Inferior parietal cortex (tissue), 1 donor: ENCODE data around the gene PLCH2.

Experiments
- DNase-seq: peaks from one replicate; pipeline ENCODE4 v3.0.0-alpha.2; 2016; ENCODE audit errors: extremely low spot score

The PLCH2 gene

DNA sequence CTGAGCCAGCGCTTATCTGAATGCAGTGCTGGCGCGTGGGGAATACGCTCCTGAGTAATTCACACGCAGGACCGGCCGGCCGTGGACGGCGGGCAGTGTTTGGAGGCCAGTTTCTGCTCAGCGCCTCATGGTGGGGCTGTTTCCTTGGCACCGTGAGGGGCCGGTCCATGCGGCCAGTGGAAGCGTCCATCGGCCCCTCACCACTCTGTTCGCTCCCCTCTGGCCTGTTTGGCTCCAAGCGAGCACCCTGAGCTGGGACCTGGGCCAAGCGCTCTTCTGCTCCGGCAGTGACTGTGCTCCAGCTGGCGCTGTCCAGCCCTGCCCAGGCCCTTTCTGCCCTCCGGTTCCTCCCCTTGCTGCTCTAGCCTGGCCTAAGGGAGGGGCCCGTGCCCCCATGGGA lies 16.3 kb upstream of the PLCH2 start:
- peak; percentile 73 for DNase-seq

- no peak for DNase-seq
Measured at GRCh38 chr1:2460203-2460602, 15.9 kb upstream of the PLCH2 start.

GRCh38 chr1:2460996-2461751 lies 14.9 kb upstream of the PLCH2 start:
- DNase-seq: no peak

- DNase-seq: no peak
Measured at GRCh38 chr1:2462819-2463218, 13.3 kb upstream of the PLCH2 start.

- no peak for DNase-seq
Measured at GRCh38 chr1:2463396-2463795, 12.7 kb upstream of the PLCH2 start.

DNA sequence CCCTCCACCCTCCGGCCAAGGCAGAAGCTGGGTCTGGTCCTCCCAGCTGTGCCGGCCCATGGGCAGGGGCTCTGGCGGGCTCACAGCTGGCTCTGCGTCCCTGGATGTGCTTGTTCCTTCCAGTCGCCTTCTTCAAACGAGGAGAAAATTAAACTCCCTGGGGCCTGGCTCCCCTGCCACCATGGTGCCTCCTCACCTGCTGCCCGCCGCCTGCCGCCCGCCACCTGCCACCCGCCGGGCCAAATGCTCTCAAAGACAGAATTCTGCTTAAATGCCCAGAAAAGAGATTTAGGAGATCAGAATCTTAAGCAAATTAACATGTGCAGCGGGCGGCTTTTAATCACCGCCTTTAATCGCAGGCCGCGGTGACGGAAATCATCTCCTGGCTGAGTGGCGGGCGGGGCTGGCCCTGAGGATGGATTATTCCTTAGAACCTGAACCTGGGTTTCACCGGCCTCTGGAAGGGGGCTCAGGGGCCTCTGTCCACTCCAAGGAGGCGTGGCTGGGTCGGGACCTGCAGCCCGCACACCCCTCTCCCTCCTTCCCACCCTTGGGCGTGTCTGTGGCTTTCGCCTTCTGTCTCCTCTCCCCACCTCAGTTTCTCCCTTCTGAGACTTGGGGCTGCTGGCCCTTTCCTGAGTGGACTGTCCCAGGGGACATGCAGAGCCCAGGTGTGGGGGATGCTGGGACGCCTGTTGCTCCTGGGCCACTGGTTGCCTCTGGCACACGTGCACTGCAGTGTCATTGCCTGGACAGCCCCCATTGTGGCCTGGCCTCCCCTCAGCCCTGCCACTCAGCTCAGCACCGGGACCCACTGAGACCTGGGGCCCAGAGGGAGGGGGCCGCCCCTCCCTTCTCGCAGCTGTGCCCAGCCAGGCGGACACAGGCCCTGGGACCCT lies 10.5 kb upstream of the PLCH2 start:
- DNase-seq: no peak

GRCh38 chr1:2466270-2466665 lies 9.8 kb upstream of the PLCH2 start:
- no peak for DNase-seq

DNA sequence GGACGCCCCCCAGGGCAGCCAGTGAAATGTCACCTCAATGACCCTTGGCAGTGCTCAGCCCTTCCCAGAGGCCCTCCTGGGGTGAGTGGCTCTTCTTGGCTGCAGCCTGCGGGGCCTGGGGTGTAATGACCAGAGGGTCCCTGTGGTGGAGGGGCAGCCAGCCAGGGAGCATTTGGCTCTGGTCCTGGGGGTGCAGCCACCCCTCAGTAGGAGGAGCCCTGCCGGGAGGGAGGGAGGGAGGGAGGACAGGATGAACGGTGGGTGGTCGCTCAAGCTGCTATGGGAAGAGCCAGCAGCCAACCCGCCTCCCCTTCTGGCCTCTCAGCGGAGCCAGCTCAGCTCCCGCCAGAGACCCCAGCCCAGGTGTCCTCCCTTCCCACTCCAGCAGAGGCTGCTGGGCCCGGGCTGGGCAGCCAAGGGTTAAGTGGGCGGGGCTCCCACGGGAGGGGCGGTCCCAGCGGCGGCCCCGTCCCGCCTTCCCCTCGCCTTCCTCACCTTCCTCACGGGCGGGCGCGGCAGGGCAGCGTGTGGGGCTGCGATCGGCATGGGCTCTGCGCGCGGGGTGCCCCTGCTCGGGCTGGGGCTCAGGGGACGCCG lies 9.0 kb upstream of the PLCH2 start:
- DNase-seq: no peak

- DNase-seq: no peak
Measured at GRCh38 chr1:2468041-2468472, 8.0 kb upstream of the PLCH2 start.

GRCh38 chr1:2468540-2468939 lies 7.5 kb upstream of the PLCH2 start:
- DNase-seq: no peak

- no peak for DNase-seq
Measured at GRCh38 chr1:2469103-2469940, 6.8 kb upstream of the PLCH2 start.

DNA sequence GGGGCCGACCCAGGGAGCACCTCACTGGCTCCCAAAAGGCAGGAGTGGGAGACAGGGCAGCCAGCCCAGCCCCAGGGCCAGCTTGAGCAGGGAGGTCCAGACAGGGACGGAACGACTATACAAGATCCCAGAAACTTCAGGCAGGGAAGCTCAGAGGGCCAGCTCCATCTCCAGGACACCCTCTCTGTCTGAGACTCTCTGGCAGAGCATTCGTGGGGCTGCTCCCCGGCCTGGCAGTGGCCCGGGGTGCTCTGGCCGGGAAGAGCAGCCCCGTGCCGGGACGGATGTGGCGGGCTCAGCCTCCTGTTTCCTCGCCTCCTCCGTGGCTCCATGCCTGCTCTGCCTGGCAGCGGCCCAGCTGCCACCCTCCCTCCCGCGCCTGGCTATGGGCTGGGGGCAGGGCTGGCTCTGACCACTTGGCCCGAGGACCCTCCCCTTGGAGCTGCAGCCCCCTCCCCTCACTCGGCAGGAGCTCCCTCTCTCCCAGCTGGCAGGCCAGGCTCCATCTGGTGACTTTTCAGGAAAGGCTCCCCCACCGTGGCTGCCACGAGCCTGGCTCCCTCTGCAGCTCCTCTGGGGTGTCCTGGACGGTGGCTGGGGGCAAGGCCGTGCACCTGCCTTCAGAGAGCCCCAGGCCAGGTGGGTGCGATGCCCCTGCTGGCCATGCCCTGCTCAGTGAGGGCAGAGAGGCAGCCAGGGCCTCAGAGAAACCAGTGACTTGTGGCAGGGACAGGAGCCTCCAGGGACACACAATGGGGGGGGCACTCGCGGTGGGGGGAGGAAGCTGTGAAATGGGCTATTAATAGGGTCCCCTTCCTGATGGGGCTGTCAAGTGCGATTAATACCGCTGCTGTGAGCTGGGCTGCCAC lies 5.6 kb upstream of the PLCH2 start:
- no peak for DNase-seq

GRCh38 chr1:2471159-2471471 lies 5.0 kb upstream of the PLCH2 start:
- no peak for DNase-seq

DNA sequence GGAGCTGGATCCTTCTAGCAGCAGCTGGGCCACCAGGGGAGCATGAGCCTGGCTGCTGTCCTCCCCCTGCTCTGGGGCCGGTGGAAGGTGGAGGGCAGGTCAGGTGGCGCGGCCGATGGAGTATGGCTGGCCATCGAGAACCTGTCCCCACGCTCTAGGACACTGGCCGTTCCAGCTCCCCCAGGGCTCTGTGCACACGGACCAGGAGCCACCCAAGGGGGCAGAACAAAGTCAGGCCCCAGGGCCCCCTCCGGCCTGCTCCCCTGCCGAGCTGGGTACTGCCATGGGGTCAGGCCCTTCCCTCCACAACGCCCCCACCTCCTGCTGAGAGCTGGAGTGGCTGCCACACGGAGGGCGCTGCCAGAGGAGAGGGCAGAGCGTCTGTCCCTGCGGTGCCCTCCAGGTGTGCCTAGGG lies 4.5 kb upstream of the PLCH2 start:
- DNase-seq: no peak

DNA sequence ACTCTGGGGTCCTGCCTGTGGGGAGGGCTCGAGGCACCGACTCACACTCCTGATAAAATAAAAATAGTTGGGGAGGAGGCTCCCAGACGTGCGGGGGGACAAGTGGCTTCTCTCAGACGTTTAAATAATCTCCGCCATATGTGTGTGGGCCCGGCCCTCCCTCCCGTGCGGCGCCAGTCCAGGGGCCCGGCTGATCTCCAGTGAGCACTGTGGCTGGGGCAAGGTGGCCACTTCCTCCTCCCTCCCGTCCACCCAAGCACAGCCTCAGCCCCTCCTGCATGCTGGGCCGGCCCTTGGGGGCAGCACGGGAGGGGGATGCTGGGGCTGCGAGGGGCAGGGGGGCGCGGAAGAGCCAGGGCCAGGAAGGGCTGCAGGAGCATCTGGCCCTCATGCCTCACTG lies 4.0 kb upstream of the PLCH2 start:
- DNase-seq: no peak

- DNase-seq: no peak
Measured at GRCh38 chr1:2472561-2473177, 3.4 kb upstream of the PLCH2 start.

- DNase-seq: no peak
Measured at GRCh38 chr1:2473198-2473597, 2.9 kb upstream of the PLCH2 start.

DNA sequence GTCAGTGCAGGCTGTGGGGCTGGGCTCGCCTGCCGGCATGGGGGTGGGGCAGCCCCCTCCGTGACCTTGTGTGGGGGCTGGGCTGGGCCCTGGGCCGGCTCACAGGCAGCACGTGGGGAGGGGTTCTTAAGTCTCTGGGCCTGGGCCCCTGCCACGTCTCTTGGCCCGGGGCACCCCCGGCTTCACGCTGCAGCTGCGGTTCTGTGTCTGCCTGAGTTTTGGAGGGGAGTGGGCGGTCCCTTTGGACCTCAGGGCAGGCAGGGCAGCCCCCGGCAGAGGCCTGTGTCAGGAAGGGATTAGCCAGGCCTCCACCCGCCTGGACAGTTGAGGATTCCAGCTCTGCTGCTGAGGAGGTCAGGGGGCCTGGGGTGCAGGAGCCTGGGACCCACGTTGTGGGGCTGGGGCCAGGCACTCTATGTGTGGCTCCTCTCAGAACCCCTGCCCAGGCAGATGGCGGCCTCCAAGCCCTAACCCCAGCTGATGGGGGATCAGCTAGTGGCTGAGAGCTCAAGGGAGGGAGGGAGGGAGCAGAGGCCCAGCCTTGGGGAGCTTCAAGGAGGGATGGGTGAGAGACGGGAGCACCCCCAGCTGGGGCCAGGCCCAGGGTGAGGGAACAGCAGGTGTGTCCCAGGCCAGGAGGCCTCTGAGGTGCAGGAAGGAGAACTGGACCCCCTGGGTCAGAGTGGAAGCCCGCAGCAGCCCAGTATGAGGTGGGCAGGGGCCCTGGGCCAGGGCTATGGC lies 1.8 kb upstream of the PLCH2 start:
- no peak for DNase-seq

DNA sequence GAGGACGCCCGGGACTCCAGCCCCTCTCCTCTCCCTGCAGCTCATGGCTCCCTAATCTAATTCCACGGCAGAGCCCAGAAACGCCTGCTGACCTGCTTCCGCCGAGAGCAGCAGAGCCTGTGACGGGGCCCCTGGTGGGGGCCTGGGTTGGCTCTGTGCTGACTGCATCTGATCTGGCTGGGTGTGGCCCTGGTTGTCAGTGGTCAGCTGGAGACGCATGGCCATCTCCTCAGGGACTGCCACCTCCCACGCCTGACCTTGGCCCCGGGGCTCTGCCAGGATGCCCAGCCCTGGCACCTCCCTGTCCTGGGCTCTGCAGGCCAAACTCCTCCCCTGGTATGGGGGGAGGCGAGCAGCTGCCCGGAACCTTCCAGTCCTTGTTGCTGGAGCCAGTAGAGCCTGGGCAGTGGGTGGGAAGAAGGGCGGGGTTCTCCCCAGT lies 1.1 kb upstream of the PLCH2 start:
- no peak for DNase-seq

GRCh38 chr1:2475571-2475970 lies 518 bp upstream of the PLCH2 start:
- DNase-seq: no peak
